GM23248 (cell line): Measurements from ENCODE around the gene MAGI1. TPM values are rescaled to one million over a fixed set of nuclear protein-coding genes. Genes with fewer than 3 reads are reported as not detected.

Source experiments
- DNase-seq: peaks from one replicate; pipeline ENCODE4 v3.0.0-alpha.2; 2015
- H2AFZ ChIP-seq: fragments of 200-600 bp; sonication (generic); 2 replicates; pipeline ENCODE4 v1.6.1; 2016; ENCODE audit warnings: antibody characterized with exemption
- H3F3A ChIP-seq: fragments of 200-600 bp; sonication (generic); 2 replicates; pipeline ENCODE4 v1.6.1; 2016; ENCODE audit warnings: mild to moderate bottlenecking, antibody characterized with exemption, mixed run types; ENCODE audit not compliant: insufficient read depth
- H3K27ac ChIP-seq: fragments of 200-600 bp; sonication (generic); 2 replicates; pipeline ENCODE4 v1.5.1; 2016; ENCODE audit warnings: mild to moderate bottlenecking
- H3K27me3 ChIP-seq: fragments of 200-600 bp; sonication (generic); replicated peaks from 2 replicates; pipeline ENCODE4 v1.6.1; 2016; ENCODE audit warnings: mild to moderate bottlenecking; ENCODE audit not compliant: insufficient read depth
- H3K36me3 ChIP-seq: fragments of 200-600 bp; sonication (generic); 2 replicates; pipeline ENCODE4 v1.6.1; 2016; ENCODE audit warnings: low read depth, mild to moderate bottlenecking
- H3K4me1 ChIP-seq: fragments of 200-600 bp; sonication (generic); 2 replicates; pipeline ENCODE4 v1.6.1; 2016; ENCODE audit warnings: mild to moderate bottlenecking; ENCODE audit not compliant: insufficient read depth
- H3K4me2 ChIP-seq: fragments of 200-600 bp; sonication (generic); one replicate; pipeline ENCODE4 v1.6.1; 2016; ENCODE audit warnings: mild to moderate bottlenecking; ENCODE audit not compliant: unreplicated experiment
- H3K4me3 ChIP-seq: fragments of 200-600 bp; sonication (generic); 2 replicates; pipeline ENCODE4 v1.5.1; 2016; ENCODE audit warnings: mild to moderate bottlenecking
- H3K79me2 ChIP-seq: fragments of 200-600 bp; sonication (generic); 2 replicates; pipeline ENCODE4 v1.6.1; 2016; ENCODE audit warnings: mild to moderate bottlenecking; ENCODE audit not compliant: insufficient read depth
- H3K9ac ChIP-seq: fragments of 200-600 bp; sonication (generic); 2 replicates; pipeline ENCODE4 v1.6.1; 2016; ENCODE audit warnings: mild to moderate bottlenecking
- H3K9me2 ChIP-seq: fragments of 200-600 bp; sonication (generic); 2 replicates; pipeline ENCODE4 v1.6.1; 2016; ENCODE audit warnings: mixed run types, mild to moderate bottlenecking, moderate library complexity; ENCODE audit not compliant: insufficient read depth
- H3K9me3 ChIP-seq: fragments of 200-600 bp; sonication (generic); one replicate; pipeline ENCODE4 v1.6.1; 2017; ENCODE audit warnings: low read depth
- H4K20me1 ChIP-seq: fragments of 200-600 bp; sonication (generic); 2 replicates; pipeline ENCODE4 v1.6.0; 2016; ENCODE audit not compliant: insufficient read depth
- EZH2 ChIP-seq: fragments of 200-600 bp; sonication (generic); IDR thresholded peaks from 2 replicates; pipeline ENCODE4 v1.6.1; 2018; ENCODE audit warnings: antibody characterized with exemption, mild to moderate bottlenecking; ENCODE audit not compliant: insufficient read depth, poor library complexity, severe bottlenecking
- EZH2phosphoT487 ChIP-seq: fragments of 200-600 bp; sonication (generic); IDR thresholded peaks from 2 replicates; pipeline ENCODE4 v1.6.1; 2018; ENCODE audit warnings: antibody characterized with exemption, moderate library complexity, mild to moderate bottlenecking, low read depth; ENCODE audit not compliant: insufficient read depth
- whole genome bisulfite sequencing, 2 experiments: methylation state at CpG; one replicate each; pipeline ENCODE4 v1.1.6; 2015 to 2017; ENCODE audit warnings: low lambda C conversion rate in 2 of 2, low coverage in 1 of 2; ENCODE audit errors: missing lambda C conversion rate in 2 of 2; 5-methylcytosine and 5-hydroxymethylcytosine counted together
- in situ Hi-C: fragments of 300-500 bp; cut with MboI; formaldehyde crosslinking; loops from 2 replicates; pipeline ENCODE4 v1.15.0; 2020
- polyA plus RNA-seq: library from polyadenylated mRNA; unstranded; fragments of >200 nt; fragmentation: Nextera tagmentation; extraction: Ambion mirVana; gene quantifications from 2 replicates; pipeline ENCODE4 v1.2.1, GENCODE V29; 2016
- total RNA-seq: library from RNA; depleted of rRNA; stranded (reverse); fragments of >200 nt; shearing (Covaris generic); gene quantifications from 2 replicates; pipeline ENCODE4 v1.2.3, GENCODE V29; 2014

Gene MAGI1
- total and polyA plus RNA-seq, 2 experiments from 2014 or later, result 7.3 to 13.8 TPM

GRCh38 chr3:65702202-65702601 lies 336.5 kb downstream of the MAGI1 start:
- Histone ChIP-seq H4K20me1 (no peaks in the 10 kb centered on the region), H3K4me3 (no peak overlapping the region), H3K36me3 (no peaks in the 10 kb centered on the region), H3K27me3 (no peaks in the 10 kb centered on the region), H3K9ac (no peak overlapping the region), H3K9me3 (no peaks in the 10 kb centered on the region), H2AFZ (no peak overlapping the region), H3F3A (no peaks in the 10 kb centered on the region), H3K4me2 (no peak overlapping the region), H3K79me2 (peaks cover 29% of the 10 kb centered on the region), H3K4me1 (no peaks in the 10 kb centered on the region), H3K27ac (no peak overlapping the region), H3K9me2 (no peaks in the 10 kb centered on the region)
- DNase-seq, result no peak
- in situ Hi-C loops, result no loop called here
- no peak for TF ChIP-seq EZH2
- no peak for TF ChIP-seq EZH2phosphoT487
- WGBS, 2 experiments, result 79 to 83% methylated on average over 2 of the region's 2 CpGs

GRCh38 chr3:65701516-65701915 lies 337.2 kb downstream of the MAGI1 start:
- Histone ChIP-seq H2AFZ (no peak overlapping the region), H4K20me1 (no peaks in the 10 kb centered on the region), H3K4me1 (no peaks in the 10 kb centered on the region), H3K9me3 (no peaks in the 10 kb centered on the region), H3K27me3 (no peaks in the 10 kb centered on the region), H3F3A (no peaks in the 10 kb centered on the region), H3K27ac (no peak overlapping the region), H3K4me3 (no peak overlapping the region), H3K4me2 (no peak overlapping the region), H3K9ac (no peak overlapping the region), H3K79me2 (peaks cover 30% of the 10 kb centered on the region), H3K36me3 (no peaks in the 10 kb centered on the region), H3K9me2 (no peaks in the 10 kb centered on the region)
- TF ChIP-seq EZH2 (no peak), EZH2phosphoT487 (no peak)
- WGBS, 2 experiments, result 90 to 95% methylated on average over 4 of the region's 4 CpGs
- DNase-seq, result no peak
- in situ Hi-C loops, result no loop called here

GRCh38 chr3:65689436-65689835 lies 349.3 kb downstream of the MAGI1 start:
- 84% methylated on average over 3 of the region's 3 CpGs for WGBS, 2 experiments
- Histone ChIP-seq H3K4me3 (no peak overlapping the region), H3K79me2 (peaks cover 25% of the 10 kb centered on the region), H2AFZ (no peak overlapping the region), H3K4me1 (peaks cover 11% of the 10 kb centered on the region; the same call in 1 of the 2 replicates), H3K9me3 (no peaks in the 10 kb centered on the region), H3K27ac (no peak overlapping the region), H4K20me1 (peaks cover 6% of the 10 kb centered on the region), H3K9me2 (no peaks in the 10 kb centered on the region), H3K9ac (no peak overlapping the region), H3F3A (no peaks in the 10 kb centered on the region), H3K4me2 (no peak overlapping the region), H3K27me3 (no peaks in the 10 kb centered on the region), H3K36me3 (no peaks in the 10 kb centered on the region)
- DNase-seq, result no peak
- TF ChIP-seq EZH2, result no peak
- TF ChIP-seq EZH2phosphoT487, result no peak
- in situ Hi-C loops, result no loop called here

- H2AFZ ChIP-seq, result no peak overlapping the region
Measured at GRCh38 chr3:65687741-65688140, 351.0 kb downstream of the MAGI1 start.

More at GRCh38 chr3:65687741-65688140, 351.0 kb downstream of the MAGI1 start:
- H3K79me2 ChIP-seq, result peaks cover 33% of the 10 kb centered on the region
- H3K4me3 ChIP-seq, result no peak overlapping the region
- DNase-seq, result no peak
- 86 to 88% methylated on average over 5 of the region's 5 CpGs for WGBS, 2 experiments
- in situ Hi-C loops, result no loop called here
- no peak overlapping the region for H3K4me2 ChIP-seq
- H3K9ac ChIP-seq, result no peak overlapping the region
- no peaks in the 10 kb centered on the region for H3K36me3 ChIP-seq
- H3K27ac ChIP-seq, result no peak overlapping the region
- no peaks in the 10 kb centered on the region; the same call in 1 of the 2 replicates for H4K20me1 ChIP-seq
- H3K9me3 ChIP-seq, result no peaks in the 10 kb centered on the region
- H3K9me2 ChIP-seq, result no peaks in the 10 kb centered on the region
- peaks cover 11% of the 10 kb centered on the region; the same call in 1 of the 2 replicates for H3K4me1 ChIP-seq
- no peaks in the 10 kb centered on the region for H3F3A ChIP-seq
- H3K27me3 ChIP-seq, result no peaks in the 10 kb centered on the region
- no peak for TF ChIP-seq EZH2
- TF ChIP-seq EZH2phosphoT487, result no peak
